Measurements from ENCODE around the gene EEF2K. TPM values are rescaled to one million over a fixed set of nuclear protein-coding genes. Genes with fewer than 3 reads are reported as not detected.

EEF2K gene
- total RNA-seq, 1 experiment from 2014 or later = 31.0 TPM

DNA sequence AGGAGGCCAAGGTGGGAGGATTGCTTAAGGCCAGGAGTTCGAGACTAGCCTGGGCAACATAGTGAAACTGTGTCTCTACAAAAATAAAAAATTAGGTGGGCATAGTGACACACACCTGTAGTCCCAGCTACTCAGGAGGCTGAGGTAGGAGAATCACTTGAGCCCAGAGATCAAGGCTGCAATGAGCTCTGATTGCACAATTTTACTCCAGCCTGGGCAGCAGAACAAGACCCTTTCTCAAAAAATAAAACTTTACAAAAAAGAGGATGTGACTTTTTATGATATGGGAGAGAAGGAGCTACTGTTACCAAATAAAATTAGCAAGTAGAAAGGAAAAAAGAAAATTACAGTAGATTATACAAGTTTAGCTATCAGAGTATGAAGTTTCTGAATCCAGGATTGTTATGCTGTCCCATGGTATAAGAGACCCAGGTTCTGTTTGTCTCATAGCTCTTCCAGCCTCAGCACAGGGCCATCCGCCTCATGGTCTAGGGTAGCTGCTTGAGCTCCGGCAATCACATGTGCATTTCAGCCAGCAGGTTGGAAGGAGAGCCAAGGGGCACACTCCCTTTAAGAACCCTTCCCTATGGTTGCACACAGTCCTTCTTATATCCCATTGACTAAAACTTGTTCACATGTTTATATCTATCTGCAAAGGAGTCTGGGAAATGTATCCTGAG lies 13.5 kb downstream of the EEF2K start:
- Histone ChIP-seq H3K4me1 (ENCODE audit: control insufficient read depth in 1 of 2, insufficient read depth in 2 of 2, low read length in 2 of 2) (peaks cover 0 to 6% of the 10 kb centered on the region in 2 experiments; a peak in 2 of 4 replicates), H3K36me3 (ENCODE audit: control insufficient read depth in 1 of 2, insufficient read depth in 2 of 2, low read length in 2 of 2) (no peaks in the 10 kb centered on the region), H4K20me1 (ENCODE audit: insufficient read depth) (no peaks in the 10 kb centered on the region), H3K4me3 (replicated peaks in 1 of 2; ENCODE audit: low read depth in 1 of 2, low read length in 2 of 2) (no peak overlapping the region), H3K9me2 (ENCODE audit: insufficient read depth) (no peaks in the 10 kb centered on the region), H2AFZ (ENCODE audit: low read depth, low read length, poor library complexity, severe bottlenecking) (no peak overlapping the region), H3K9me3 (ENCODE audit: control insufficient read depth in 1 of 2, insufficient read depth in 1 of 2, low read depth in 1 of 2, low read length in 2 of 2) (no peaks in the 10 kb centered on the region), H3K9ac (ENCODE audit: low read length) (no peak overlapping the region), H3K27me3 (ENCODE audit: insufficient read depth, low read length) (no peaks in the 10 kb centered on the region), H3K79me2 (ENCODE audit: insufficient read depth, low read length) (peaks cover 38% of the 10 kb centered on the region; the same call in 1 of the 2 replicates), H3K4me2 (ENCODE audit: low read length) (no peak overlapping the region), H3K27ac (ENCODE audit: low read depth, low read length) (no peak overlapping the region)
- no TSS peak for BruUV-seq (replicated peaks)
- POLR2A ChIA-PET = no interaction called here
- CTCF ChIA-PET = no interaction called here
- TF ChIP-seq SIN3A (IDR thresholded peaks at IDR 0.05; ENCODE audit: low read depth) (no peak), ELF1 (IDR thresholded peaks at IDR 0.05; ENCODE audit: borderline replicate concordance, low read depth) (no peak), TCF7L2 (IDR thresholded peaks at IDR 0.05; ENCODE audit: borderline replicate concordance, extremely low read depth, insufficient read depth, insufficient read length) (no peak), SRF (IDR thresholded peaks at IDR 0.05; ENCODE audit: low read depth) (no peak), JUND (IDR thresholded peaks at IDR 0.05) (no peak), SP1 (IDR thresholded peaks at IDR 0.05; ENCODE audit: low read depth) (no peak), EGR1 (IDR thresholded peaks at IDR 0.05; ENCODE audit: low read depth) (no peak), CEBPB (IDR thresholded peaks at IDR 0.05; ENCODE audit: low read depth) (no peak)
- TF ChIP-seq, protein P1, sequence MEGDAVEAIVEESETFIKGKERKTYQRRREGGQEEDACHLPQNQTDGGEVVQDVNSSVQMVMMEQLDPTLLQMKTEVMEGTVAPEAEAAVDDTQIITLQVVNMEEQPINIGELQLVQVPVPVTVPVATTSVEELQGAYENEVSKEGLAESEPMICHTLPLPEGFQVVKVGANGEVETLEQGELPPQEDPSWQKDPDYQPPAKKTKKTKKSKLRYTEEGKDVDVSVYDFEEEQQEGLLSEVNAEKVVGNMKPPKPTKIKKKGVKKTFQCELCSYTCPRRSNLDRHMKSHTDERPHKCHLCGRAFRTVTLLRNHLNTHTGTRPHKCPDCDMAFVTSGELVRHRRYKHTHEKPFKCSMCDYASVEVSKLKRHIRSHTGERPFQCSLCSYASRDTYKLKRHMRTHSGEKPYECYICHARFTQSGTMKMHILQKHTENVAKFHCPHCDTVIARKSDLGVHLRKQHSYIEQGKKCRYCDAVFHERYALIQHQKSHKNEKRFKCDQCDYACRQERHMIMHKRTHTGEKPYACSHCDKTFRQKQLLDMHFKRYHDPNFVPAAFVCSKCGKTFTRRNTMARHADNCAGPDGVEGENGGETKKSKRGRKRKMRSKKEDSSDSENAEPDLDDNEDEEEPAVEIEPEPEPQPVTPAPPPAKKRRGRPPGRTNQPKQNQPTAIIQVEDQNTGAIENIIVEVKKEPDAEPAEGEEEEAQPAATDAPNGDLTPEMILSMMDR (IDR thresholded peaks at IDR 0.05 in 2 of 3, conservative IDR thresholded peaks at IDR 0.05 in 1 of 3; ENCODE audit: borderline replicate concordance in 1 of 3, insufficient read depth in 1 of 3, low read depth in 2 of 3, low read length in 2 of 3) = no peak
- RAD21 ChIA-PET (ENCODE audit: low non-redundant PET in 1 of 2, low total read pairs in 2 of 2, uncharacterized antibody in 2 of 2, unreplicated experiment in 2 of 2) = no interaction called here
- ATAC-seq = no peak
- no peak for DNase-seq (ENCODE audit: low read depth, low spot score)
- intact Hi-C loops (cut with micrococcal nuclease) = no loop called here
